ENCODE measurements around the gene RBM12.

Gene RBM12

GRCh38 chr20:35601990-35602389 is 62.7 kb downstream of the RBM12 start:
- Histone ChIP-seq H3K4me3 (peak overlapping the region; percentile 35 to 62 (median 44); a peak in 15 of 20 replicates), H3K9ac (peak overlapping the region in 5 of 11 experiments; percentile 1 to 55 (median 37); a peak in 5 of 22 replicates), H3K9me3 (replicated peaks in 1 of 11) (no peaks in the 10 kb centered on the region), H3K27ac (no peak overlapping the region), H3K4me2 (peak overlapping the region; percentile 76 to 91 (median 86)), H3K4me1 (peaks cover 8 to 18% (median 15%) of the 10 kb centered on the region in 10 experiments; a peak in 19 of 20 replicates), H3K36me3 (no peaks in the 10 kb centered on the region), H3K27me3 (peaks cover 27 to 45% (median 39%) of the 10 kb centered on the region in 11 experiments), H4K20me1 (peaks cover 0 to 16% (median 0%) of the 10 kb centered on the region in 11 experiments; a peak in 4 of 22 replicates)
- TF ChIP-seq Cebpa-rat (IDR thresholded peaks at IDR 0.05), result no peak

DNA sequence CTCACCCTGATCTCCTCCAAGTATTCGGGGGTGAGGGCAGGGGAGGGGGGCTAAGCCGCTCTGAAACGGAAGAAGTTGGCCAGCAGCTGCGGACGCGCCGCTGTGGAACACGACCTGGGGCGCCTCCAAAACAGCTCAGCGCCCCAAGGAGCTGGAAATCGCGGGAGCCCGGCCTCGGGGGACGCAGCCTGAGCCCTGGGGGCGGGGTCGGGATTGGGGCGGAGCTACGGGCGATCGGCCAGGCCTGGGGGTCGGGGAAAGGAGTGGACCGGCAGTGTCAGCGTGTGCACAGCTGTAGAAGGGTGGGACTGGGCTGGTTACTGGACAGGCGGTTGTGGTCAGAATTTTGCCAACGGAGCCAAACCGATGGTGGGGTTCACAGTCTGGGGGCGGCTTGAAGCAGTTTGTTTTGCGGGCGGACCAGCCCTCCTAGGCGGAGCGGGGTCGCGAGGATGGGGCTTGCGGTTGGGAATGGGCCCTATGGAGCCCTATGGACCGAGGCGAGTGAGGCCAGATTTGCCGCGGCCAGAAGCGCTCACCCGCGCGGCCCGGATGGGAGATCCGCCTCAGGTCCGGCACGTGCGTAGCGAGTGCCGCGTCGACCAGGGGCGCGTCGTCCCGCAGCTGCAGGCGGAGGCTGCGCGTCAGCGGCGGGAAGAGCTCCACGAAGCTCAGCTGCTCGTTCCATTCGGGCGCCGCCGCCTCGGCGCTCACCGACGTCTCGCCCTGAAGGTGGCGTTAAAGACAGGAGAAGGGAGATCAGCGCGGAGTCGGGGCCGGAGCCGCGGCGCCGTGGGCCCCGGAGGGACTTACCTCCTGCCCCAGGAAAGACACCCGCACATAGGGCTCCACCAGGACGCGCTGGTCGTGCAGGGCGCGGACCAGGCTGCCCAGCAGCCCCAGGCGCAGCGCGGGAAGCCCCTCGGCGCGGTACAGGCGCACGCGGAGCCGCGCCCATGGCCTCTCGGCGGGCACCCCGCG is 63.4 kb downstream of the RBM12 start:
- Histone ChIP-seq H3K27me3 (peaks cover 27 to 45% (median 39%) of the 10 kb centered on the region in 11 experiments), H3K9me3 (replicated peaks in 1 of 11) (no peaks in the 10 kb centered on the region), H3K4me2 (peak overlapping the region; percentile 76 to 91 (median 86)), H3K9ac (peak overlapping the region in 8 of 11 experiments; percentile 1 to 55 (median 26); a peak in 7 of 22 replicates), H3K36me3 (no peaks in the 10 kb centered on the region), H3K27ac (no peak overlapping the region), H3K4me1 (peaks cover 5 to 13% (median 12%) of the 10 kb centered on the region in 10 experiments; a peak in 18 of 20 replicates), H4K20me1 (peaks cover 0 to 16% (median 0%) of the 10 kb centered on the region in 11 experiments; a peak in 4 of 22 replicates), H3K4me3 (peak overlapping the region; percentile 35 to 62 (median 44); a peak in 19 of 20 replicates)
- TF ChIP-seq Cebpa-rat (IDR thresholded peaks at IDR 0.05), result no peak

DNA sequence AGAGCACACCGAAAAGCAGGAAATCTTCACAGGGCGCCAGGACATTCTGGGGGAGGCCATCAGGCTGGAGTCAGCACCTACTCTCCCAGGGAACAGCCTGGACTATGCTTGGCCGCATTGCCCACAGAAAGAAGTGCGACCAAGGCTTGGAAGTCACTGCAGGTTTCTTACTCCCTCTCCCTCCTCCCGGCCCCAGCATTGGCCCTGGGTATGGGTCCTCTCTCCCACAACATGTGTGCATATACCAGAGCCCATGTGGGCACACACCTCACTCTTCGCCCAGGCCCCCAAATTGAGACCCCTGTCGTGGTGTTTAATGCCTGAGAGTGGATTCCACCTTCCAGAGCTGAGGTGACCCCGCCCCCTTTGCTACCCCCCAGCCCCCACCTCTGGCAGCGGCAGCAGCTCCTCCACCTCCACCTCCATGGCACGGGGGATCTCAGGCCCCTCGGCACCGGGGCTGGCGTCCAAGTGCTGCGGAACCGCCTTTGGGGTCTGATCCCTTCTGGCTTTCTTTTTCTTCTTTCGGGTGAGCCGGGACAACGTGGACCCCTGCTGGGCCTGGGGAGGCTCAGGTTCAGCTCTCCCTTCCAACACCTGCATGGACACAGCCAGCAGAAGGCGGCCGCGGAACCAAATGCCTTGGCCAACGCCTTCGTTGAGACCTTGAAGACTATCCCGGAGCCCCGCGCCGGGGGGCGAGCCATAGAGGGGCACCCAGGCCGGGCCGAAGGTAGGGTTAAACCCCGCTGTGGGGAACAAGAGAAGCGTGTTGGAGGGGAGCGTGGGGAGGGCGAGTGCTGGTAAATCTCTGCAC is 64.3 kb downstream of the RBM12 start:
- H3K4me3 ChIP-seq, result peak overlapping the region in 2 of 10 experiments; percentile 51 to 62; a peak in 4 of 20 replicates
- H4K20me1 ChIP-seq, result peaks cover 0 to 16% (median 0%) of the 10 kb centered on the region in 11 experiments; a peak in 4 of 22 replicates
- H3K9ac ChIP-seq, result no peak overlapping the region
- peaks cover 5 to 13% (median 12%) of the 10 kb centered on the region in 10 experiments; a peak in 18 of 20 replicates for H3K4me1 ChIP-seq
- peak overlapping the region in 8 of 11 experiments; percentile 81 to 91 (median 86); a peak in 12 of 22 replicates for H3K4me2 ChIP-seq
- no peak for TF ChIP-seq Cebpa-rat (IDR thresholded peaks at IDR 0.05)
- H3K27me3 ChIP-seq, result peaks cover 27 to 45% (median 39%) of the 10 kb centered on the region in 11 experiments
- no peaks in the 10 kb centered on the region for H3K36me3 ChIP-seq
- no peak overlapping the region for H3K27ac ChIP-seq
- H3K9me3 ChIP-seq (replicated peaks in 1 of 11), result no peaks in the 10 kb centered on the region

- peaks cover 27 to 45% (median 39%) of the 10 kb centered on the region in 11 experiments for H3K27me3 ChIP-seq
- peaks cover 0 to 16% (median 0%) of the 10 kb centered on the region in 11 experiments; a peak in 4 of 22 replicates for H4K20me1 ChIP-seq
- H3K9me3 ChIP-seq (replicated peaks in 1 of 11), result no peaks in the 10 kb centered on the region
- no peak overlapping the region for H3K27ac ChIP-seq
- H3K36me3 ChIP-seq, result no peaks in the 10 kb centered on the region
- no peak overlapping the region for H3K9ac ChIP-seq
- H3K4me3 ChIP-seq, result no peak overlapping the region
- peaks cover 5 to 13% (median 12%) of the 10 kb centered on the region in 10 experiments; a peak in 18 of 20 replicates for H3K4me1 ChIP-seq
- TF ChIP-seq Cebpa-rat (IDR thresholded peaks at IDR 0.05), result no peak
- H3K4me2 ChIP-seq, result no peak overlapping the region
Observed at GRCh38 chr20:35599776-35600120, 65.0 kb downstream of the RBM12 start.

Measured in BLaER1 treated with 17β-estradiol and CSF1 and Interleukin-3, amounts not matched to agents 10 nM and 100 nM (cell line).